ENCODE measurements around the gene TLR10.

DNA sequence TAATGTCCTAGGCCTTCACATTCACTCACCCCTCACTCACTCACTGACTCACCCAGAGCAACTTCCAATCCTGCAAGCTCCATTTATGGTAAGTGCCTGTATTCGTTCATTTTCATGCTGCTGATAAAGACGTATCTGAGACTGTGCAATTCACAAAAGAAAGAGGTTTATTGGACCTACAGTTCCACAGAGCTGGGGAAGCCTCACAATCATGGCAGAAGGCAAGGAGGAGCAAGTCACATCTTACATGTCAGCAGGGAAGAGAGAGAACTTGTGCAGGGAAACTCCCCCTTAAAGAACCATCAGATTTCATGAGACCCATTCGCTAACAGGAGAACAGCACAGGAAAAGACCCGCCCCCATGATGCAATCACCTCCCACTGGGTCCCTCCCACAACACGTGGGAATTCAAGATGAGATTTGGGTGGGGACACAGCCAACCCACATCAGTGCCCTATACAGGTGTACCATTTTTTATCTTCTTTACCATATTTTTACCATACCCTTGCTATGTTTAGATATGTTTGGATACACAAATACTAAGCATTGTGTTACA, 40.0 kb upstream of the TLR10 start:
- TF ChIP-seq, protein P1, sequence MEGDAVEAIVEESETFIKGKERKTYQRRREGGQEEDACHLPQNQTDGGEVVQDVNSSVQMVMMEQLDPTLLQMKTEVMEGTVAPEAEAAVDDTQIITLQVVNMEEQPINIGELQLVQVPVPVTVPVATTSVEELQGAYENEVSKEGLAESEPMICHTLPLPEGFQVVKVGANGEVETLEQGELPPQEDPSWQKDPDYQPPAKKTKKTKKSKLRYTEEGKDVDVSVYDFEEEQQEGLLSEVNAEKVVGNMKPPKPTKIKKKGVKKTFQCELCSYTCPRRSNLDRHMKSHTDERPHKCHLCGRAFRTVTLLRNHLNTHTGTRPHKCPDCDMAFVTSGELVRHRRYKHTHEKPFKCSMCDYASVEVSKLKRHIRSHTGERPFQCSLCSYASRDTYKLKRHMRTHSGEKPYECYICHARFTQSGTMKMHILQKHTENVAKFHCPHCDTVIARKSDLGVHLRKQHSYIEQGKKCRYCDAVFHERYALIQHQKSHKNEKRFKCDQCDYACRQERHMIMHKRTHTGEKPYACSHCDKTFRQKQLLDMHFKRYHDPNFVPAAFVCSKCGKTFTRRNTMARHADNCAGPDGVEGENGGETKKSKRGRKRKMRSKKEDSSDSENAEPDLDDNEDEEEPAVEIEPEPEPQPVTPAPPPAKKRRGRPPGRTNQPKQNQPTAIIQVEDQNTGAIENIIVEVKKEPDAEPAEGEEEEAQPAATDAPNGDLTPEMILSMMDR (conservative IDR thresholded peaks at IDR 0.05; ENCODE audit: low read depth, low read length), result no peak
- no peak for TF ChIP-seq EZH2 (IDR thresholded peaks at IDR 0.05; ENCODE audit: borderline replicate concordance, low read depth, low read length, poor library complexity, severe bottlenecking)
